ENCODE data around the gene SEPTIN1. TPM values are rescaled to one million over a fixed set of nuclear protein-coding genes. Genes with fewer than 3 reads are reported as not detected.
A peak's percentile ranks its signal among the peaks of the same experiment; 100 is the strongest.

Gene SEPTIN1
- total and polyA plus RNA-seq, 2 of the 13 experiments (the other 11 are each of a cell fraction or from before 2014, with no cell fraction given) = 0.18 to 0.67 TPM

GRCh38 chr16:30407102-30407803 is 24.9 kb upstream of the SEPTIN1 start, which contains the start of gene ZNF771 (continued):
- TF ChIP-seq, protein P1, sequence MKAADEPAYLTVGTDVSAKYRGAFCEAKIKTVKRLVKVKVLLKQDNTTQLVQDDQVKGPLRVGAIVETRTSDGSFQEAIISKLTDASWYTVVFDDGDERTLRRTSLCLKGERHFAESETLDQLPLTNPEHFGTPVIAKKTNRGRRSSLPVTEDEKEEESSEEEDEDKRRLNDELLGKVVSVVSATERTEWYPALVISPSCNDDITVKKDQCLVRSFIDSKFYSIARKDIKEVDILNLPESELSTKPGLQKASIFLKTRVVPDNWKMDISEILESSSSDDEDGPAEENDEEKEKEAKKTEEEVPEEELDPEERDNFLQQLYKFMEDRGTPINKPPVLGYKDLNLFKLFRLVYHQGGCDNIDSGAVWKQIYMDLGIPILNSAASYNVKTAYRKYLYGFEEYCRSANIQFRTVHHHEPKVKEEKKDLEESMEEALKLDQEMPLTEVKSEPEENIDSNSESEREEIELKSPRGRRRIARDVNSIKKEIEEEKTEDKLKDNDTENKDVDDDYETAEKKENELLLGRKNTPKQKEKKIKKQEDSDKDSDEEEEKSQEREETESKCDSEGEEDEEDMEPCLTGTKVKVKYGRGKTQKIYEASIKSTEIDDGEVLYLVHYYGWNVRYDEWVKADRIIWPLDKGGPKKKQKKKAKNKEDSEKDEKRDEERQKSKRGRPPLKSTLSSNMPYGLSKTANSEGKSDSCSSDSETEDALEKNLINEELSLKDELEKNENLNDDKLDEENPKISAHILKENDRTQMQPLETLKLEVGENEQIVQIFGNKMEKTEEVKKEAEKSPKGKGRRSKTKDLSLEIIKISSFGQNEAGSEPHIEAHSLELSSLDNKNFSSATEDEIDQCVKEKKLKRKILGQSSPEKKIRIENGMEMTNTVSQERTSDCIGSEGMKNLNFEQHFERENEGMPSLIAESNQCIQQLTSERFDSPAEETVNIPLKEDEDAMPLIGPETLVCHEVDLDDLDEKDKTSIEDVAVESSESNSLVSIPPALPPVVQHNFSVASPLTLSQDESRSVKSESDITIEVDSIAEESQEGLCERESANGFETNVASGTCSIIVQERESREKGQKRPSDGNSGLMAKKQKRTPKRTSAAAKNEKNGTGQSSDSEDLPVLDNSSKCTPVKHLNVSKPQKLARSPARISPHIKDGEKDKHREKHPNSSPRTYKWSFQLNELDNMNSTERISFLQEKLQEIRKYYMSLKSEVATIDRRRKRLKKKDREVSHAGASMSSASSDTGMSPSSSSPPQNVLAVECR (CRISPR knock-in tag; IDR thresholded peaks at IDR 0.05; ENCODE audit: borderline replicate concordance) = peak; percentile 99
- TF ChIP-seq, protein P2, sequence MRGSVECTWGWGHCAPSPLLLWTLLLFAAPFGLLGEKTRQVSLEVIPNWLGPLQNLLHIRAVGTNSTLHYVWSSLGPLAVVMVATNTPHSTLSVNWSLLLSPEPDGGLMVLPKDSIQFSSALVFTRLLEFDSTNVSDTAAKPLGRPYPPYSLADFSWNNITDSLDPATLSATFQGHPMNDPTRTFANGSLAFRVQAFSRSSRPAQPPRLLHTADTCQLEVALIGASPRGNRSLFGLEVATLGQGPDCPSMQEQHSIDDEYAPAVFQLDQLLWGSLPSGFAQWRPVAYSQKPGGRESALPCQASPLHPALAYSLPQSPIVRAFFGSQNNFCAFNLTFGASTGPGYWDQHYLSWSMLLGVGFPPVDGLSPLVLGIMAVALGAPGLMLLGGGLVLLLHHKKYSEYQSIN (CRISPR knock-in tag; IDR thresholded peaks at IDR 0.05; ENCODE audit: borderline replicate concordance) = no peak
- TF ChIP-seq HES4 (CRISPR knock-in tag; IDR thresholded peaks at IDR 0.05; ENCODE audit: borderline replicate concordance) (no peak; the same call in 1 of the 2 replicates), ELK4 (CRISPR knock-in tag; IDR thresholded peaks at IDR 0.05; ENCODE audit: borderline replicate concordance) (no peak), ZNF891 (CRISPR knock-in tag; IDR thresholded peaks at IDR 0.05) (peak; percentile 83), SMC3 (IDR thresholded peaks at IDR 0.05; ENCODE audit: low read length) (no peak), JDP2 (CRISPR knock-in tag; IDR thresholded peaks at IDR 0.05; ENCODE audit: borderline replicate concordance) (no peak), ZBTB7A (CRISPR knock-in tag; IDR thresholded peaks at IDR 0.05) (no peak), GATAD1 (CRISPR knock-in tag; IDR thresholded peaks at IDR 0.05) (no peak), MLLT10 (CRISPR knock-in tag; IDR thresholded peaks at IDR 0.05) (no peak), CBX1 (IDR thresholded peaks at IDR 0.05; ENCODE audit: low read depth) (no peak), HIVEP1 (CRISPR knock-in tag; IDR thresholded peaks at IDR 0.05) (peak; percentile 56), ZFX (CRISPR knock-in tag; IDR thresholded peaks at IDR 0.05; ENCODE audit: low read depth) (peak; percentile 97), ZNF24 (IDR thresholded peaks at IDR 0.05) (no peak), CBX5 (CRISPR knock-in tag; IDR thresholded peaks at IDR 0.05; ENCODE audit: borderline replicate concordance) (no peak; the same call in 1 of the 2 replicates), ZNF605 (CRISPR knock-in tag; IDR thresholded peaks at IDR 0.05) (no peak; the same call in 1 of the 2 replicates), ZNF777 (CRISPR knock-in tag; IDR thresholded peaks at IDR 0.05) (peak; percentile 68), SMAD9 (CRISPR knock-in tag; IDR thresholded peaks at IDR 0.05) (no peak), ZNF446 (CRISPR knock-in tag; IDR thresholded peaks at IDR 0.05) (no peak; the same call in 1 of the 2 replicates)
- TF ChIP-seq, protein P3, sequence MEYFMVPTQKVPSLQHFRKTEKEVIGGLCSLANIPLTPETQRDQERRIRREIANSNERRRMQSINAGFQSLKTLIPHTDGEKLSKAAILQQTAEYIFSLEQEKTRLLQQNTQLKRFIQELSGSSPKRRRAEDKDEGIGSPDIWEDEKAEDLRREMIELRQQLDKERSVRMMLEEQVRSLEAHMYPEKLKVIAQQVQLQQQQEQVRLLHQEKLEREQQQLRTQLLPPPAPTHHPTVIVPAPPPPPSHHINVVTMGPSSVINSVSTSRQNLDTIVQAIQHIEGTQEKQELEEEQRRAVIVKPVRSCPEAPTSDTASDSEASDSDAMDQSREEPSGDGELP (IDR thresholded peaks at IDR 0.05; ENCODE audit: borderline replicate concordance, low read depth) = peak; percentile 71; the same call in 1 of the 2 replicates
- TF ChIP-seq, protein P4, sequence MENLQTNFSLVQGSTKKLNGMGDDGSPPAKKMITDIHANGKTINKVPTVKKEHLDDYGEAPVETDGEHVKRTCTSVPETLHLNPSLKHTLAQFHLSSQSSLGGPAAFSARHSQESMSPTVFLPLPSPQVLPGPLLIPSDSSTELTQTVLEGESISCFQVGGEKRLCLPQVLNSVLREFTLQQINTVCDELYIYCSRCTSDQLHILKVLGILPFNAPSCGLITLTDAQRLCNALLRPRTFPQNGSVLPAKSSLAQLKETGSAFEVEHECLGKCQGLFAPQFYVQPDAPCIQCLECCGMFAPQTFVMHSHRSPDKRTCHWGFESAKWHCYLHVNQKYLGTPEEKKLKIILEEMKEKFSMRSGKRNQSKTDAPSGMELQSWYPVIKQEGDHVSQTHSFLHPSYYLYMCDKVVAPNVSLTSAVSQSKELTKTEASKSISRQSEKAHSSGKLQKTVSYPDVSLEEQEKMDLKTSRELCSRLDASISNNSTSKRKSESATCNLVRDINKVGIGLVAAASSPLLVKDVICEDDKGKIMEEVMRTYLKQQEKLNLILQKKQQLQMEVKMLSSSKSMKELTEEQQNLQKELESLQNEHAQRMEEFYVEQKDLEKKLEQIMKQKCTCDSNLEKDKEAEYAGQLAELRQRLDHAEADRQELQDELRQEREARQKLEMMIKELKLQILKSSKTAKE (CRISPR knock-in tag; IDR thresholded peaks at IDR 0.05; ENCODE audit: borderline replicate concordance) = no peak
